K562 (cell line): ENCODE measurements around the gene ELL3. TPM values are rescaled to one million over a fixed set of nuclear protein-coding genes. Genes with fewer than 3 reads are reported as not detected.

Source experiments
- CBFA2T2 ChIP-seq: fragments of 450-650 bp; conservative IDR thresholded peaks from 2 replicates; pipeline ENCODE4 v1.6.1; 2017; ENCODE audit warnings: mild to moderate bottlenecking
- E2F5 ChIP-seq: sonication (generic); formaldehyde crosslinking; IDR thresholded peaks from 2 replicates; pipeline ENCODE4 v1.8.0; 2022; ENCODE audit warnings: mild to moderate bottlenecking, missing genetic modification reagents
- ETS2 ChIP-seq: IDR thresholded peaks from 2 replicates; pipeline ENCODE4 v1.6.1; 2016; ENCODE audit warnings: borderline replicate concordance, missing genetic modification characterization, mild to moderate bottlenecking, moderate library complexity, missing compliant biosample characterization; ENCODE audit not compliant: poor library complexity, severe bottlenecking
- FOXK2 ChIP-seq, 2 experiments: fragments of 450-650 bp; IDR thresholded peaks in 1 of 2; conservative IDR thresholded peaks in 1 of 2; 2 replicates each; pipeline ENCODE4 v1.6.1; 2016; ENCODE audit warnings: low read depth in 2 of 2, mild to moderate bottlenecking in 1 of 2
- GTF2B ChIP-seq: IDR thresholded peaks from 2 replicates; pipeline ENCODE4 v1.6.1; 2011; ENCODE audit not compliant: insufficient read length; ENCODE audit errors: extremely low read depth
- GTF2E2 ChIP-seq: fragments of 200-800 bp; sonication (Bioruptor generic); IDR thresholded peaks from 2 replicates; pipeline ENCODE4 v1.6.1; 2016; ENCODE audit warnings: missing genetic modification characterization, missing compliant biosample characterization
- HDAC2 ChIP-seq: fragments of 450-650 bp; IDR thresholded peaks from 2 replicates; pipeline ENCODE4 v1.6.1; 2016; ENCODE audit warnings: mild to moderate bottlenecking
- KAT2B ChIP-seq: IDR thresholded peaks from one replicate; pipeline ENCODE4 v1.6.1; 2012; ENCODE audit warnings: low read depth, mild to moderate bottlenecking, control low read depth, inconsistent platforms, low read length, moderate library complexity
- POLR2B ChIP-seq: fragments of 450-650 bp; IDR thresholded peaks from 2 replicates; pipeline ENCODE4 v1.6.1; 2018; ENCODE audit warnings: low read depth; ENCODE audit not compliant: partially characterized antibody
- SIRT6 ChIP-seq: IDR thresholded peaks from one replicate; pipeline ENCODE4 v1.6.1; 2012; ENCODE audit warnings: low read depth, mild to moderate bottlenecking, control low read depth, inconsistent platforms, low read length, moderate library complexity
- SMC3 ChIP-seq: conservative IDR thresholded peaks from 2 replicates; pipeline ENCODE4 v1.6.1; 2011; ENCODE audit warnings: low read depth, low read length, improper control_type of control experiment; ENCODE audit not compliant: insufficient read depth
- STAT5B ChIP-seq: fragments of 250-450 bp; sonication (Bioruptor Pico); IDR thresholded peaks from 2 replicates; pipeline ENCODE4 v1.8.0; 2021; ENCODE audit warnings: mild to moderate bottlenecking, inconsistent platforms
- ZFP36 ChIP-seq: fragments of 150-350 bp; IDR thresholded peaks from 2 replicates; pipeline ENCODE4 v1.6.1; 2018; ENCODE audit warnings: low read length, low read depth; ENCODE audit not compliant: partially characterized antibody
- ZFX ChIP-seq: sonication (generic); formaldehyde crosslinking; IDR thresholded peaks from 2 replicates; pipeline ENCODE4 v1.8.0; 2022; ENCODE audit warnings: mild to moderate bottlenecking, missing genetic modification reagents, moderate library complexity
- ZNF644 ChIP-seq: fragments of 200-800 bp; sonication (Bioruptor generic); IDR thresholded peaks from 2 replicates; pipeline ENCODE4 v1.6.1; 2016; ENCODE audit warnings: low read depth, missing genetic modification characterization, missing compliant biosample characterization
- polyA plus RNA-seq, 8 experiments: library from polyadenylated mRNA; depleted of rRNA in 4 of 8; stranded (reverse) in 5 of 8; unstranded in 3 of 8; fragments of >200 nt; fragmentation: Nextera tagmentation in 2 of 8; fragmentation: Illumina TruSeq in 1 of 8; extraction: Ambion mirVana in 2 of 8; extraction: Trizol in 1 of 8; gene quantifications; 2 replicates each; pipeline versions ENCODE4 v1.2.1 to v1.2.3, GENCODE V29; 2011 to 2014; ENCODE audit warnings: inconsistent platforms in 1 of 8, missing spikeins in 1 of 8
- total RNA-seq, 7 experiments: library from RNA; depleted of rRNA in 6 of 7; stranded (reverse); fragments of >200 nt in 6 of 7; fragmentation: Illumina TruSeq in 2 of 7; extraction: Trizol in 2 of 7; gene quantifications; 2 replicates each; pipeline versions ENCODE4 v1.2.1 to v1.2.3, GENCODE V29; 2011 to 2021; ENCODE audit warnings: low replicate concordance in 1 of 7
- TF ChIP-seq, protein P1 (sequence below): fragments of 250-450 bp; sonication (Bioruptor Pico); IDR thresholded peaks from 2 replicates; pipeline ENCODE4 v1.8.0; 2022; ENCODE audit warnings: moderate library complexity, mild to moderate bottlenecking, inconsistent platforms
- TF ChIP-seq, protein P2 (sequence below): sonication (generic); formaldehyde crosslinking; IDR thresholded peaks from 2 replicates; pipeline ENCODE4 v1.8.0; 2023; ENCODE audit warnings: mild to moderate bottlenecking, missing genetic modification reagents
- TF ChIP-seq, protein P3 (sequence below): fragments of 450-650 bp; IDR thresholded peaks from 2 replicates; pipeline ENCODE4 v1.6.1; 2018; ENCODE audit not compliant: partially characterized antibody

The ELL3 gene
- total and polyA plus RNA-seq, 9 of the 15 experiments (the other 6 are each of a cell fraction or from before 2014, with no cell fraction given), result 0.80 to 5.2 (median 2.6) TPM

- TF ChIP-seq, protein P1, sequence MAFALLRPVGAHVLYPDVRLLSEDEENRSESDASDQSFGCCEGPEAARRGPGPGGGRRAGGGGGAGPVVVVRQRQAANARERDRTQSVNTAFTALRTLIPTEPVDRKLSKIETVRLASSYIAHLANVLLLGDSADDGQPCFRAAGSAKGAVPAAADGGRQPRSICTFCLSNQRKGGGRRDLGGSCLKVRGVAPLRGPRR (CRISPR knock-in tag), result no peak
- peak; percentile 27 for TF ChIP-seq GTF2B
- TF ChIP-seq ZFP36, result peak; percentile 2
- no peak for TF ChIP-seq SMC3
- TF ChIP-seq STAT5B (CRISPR knock-in tag), result no peak
- no peak for TF ChIP-seq KAT2B
- peak; percentile 87 for TF ChIP-seq HDAC2
- no peak for TF ChIP-seq CBFA2T2
- TF ChIP-seq, protein P2, sequence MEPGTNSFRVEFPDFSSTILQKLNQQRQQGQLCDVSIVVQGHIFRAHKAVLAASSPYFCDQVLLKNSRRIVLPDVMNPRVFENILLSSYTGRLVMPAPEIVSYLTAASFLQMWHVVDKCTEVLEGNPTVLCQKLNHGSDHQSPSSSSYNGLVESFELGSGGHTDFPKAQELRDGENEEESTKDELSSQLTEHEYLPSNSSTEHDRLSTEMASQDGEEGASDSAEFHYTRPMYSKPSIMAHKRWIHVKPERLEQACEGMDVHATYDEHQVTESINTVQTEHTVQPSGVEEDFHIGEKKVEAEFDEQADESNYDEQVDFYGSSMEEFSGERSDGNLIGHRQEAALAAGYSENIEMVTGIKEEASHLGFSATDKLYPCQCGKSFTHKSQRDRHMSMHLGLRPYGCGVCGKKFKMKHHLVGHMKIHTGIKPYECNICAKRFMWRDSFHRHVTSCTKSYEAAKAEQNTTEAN (CRISPR knock-in tag), result no peak
- peak; percentile 47; the same call in 1 of the 2 replicates for TF ChIP-seq E2F5 (CRISPR knock-in tag)
- TF ChIP-seq POLR2B, result peak; percentile 93
- TF ChIP-seq FOXK2 (conservative IDR thresholded peaks at IDR 0.05 in 1 of 2, IDR thresholded peaks at IDR 0.05 in 1 of 2; ENCODE audit: low read depth in 2 of 2), result peak; percentile 77 to 89; a peak in 3 of 4 replicates
- peak; percentile 56; the same call in 1 of the 2 replicates for TF ChIP-seq ZFX (CRISPR knock-in tag)
- no peak for TF ChIP-seq ETS2 (tag)
- peak; percentile 75 for TF ChIP-seq GTF2E2
- TF ChIP-seq, protein P3, sequence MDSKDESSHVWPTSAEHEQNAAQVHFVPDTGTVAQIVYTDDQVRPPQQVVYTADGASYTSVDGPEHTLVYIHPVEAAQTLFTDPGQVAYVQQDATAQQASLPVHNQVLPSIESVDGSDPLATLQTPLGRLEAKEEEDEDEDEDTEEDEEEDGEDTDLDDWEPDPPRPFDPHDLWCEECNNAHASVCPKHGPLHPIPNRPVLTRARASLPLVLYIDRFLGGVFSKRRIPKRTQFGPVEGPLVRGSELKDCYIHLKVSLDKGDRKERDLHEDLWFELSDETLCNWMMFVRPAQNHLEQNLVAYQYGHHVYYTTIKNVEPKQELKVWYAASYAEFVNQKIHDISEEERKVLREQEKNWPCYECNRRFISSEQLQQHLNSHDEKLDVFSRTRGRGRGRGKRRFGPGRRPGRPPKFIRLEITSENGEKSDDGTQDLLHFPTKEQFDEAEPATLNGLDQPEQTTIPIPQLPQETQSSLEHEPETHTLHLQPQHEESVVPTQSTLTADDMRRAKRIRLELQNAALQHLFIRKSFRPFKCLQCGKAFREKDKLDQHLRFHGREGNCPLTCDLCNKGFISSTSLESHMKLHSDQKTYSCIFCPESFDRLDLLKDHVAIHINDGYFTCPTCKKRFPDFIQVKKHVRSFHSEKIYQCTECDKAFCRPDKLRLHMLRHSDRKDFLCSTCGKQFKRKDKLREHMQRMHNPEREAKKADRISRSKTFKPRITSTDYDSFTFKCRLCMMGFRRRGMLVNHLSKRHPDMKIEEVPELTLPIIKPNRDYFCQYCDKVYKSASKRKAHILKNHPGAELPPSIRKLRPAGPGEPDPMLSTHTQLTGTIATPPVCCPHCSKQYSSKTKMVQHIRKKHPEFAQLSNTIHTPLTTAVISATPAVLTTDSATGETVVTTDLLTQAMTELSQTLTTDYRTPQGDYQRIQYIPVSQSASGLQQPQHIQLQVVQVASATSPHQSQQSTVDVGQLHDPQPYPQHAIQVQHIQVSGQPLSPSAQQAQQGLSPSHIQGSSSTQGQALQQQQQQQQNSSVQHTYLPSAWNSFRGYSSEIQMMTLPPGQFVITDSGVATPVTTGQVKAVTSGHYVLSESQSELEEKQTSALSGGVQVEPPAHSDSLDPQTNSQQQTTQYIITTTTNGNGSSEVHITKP, result peak; percentile 37
- no peak for TF ChIP-seq ZNF644 (tag)
- no peak for TF ChIP-seq SIRT6
Observed at GRCh38 chr15:43824302-43825246, 47.8 kb upstream of the ELL3 start, which contains the start of gene MFAP1 (continued).
